Naive thymus-derived CD4-positive, alpha-beta T cell (primary cell): ENCODE results near the gene TPCN1. TPM values are rescaled to one million over a fixed set of nuclear protein-coding genes. Genes with fewer than 3 reads are reported as not detected.
A peak's percentile ranks its signal among the peaks of the same experiment; 100 is the strongest.

Experiments used
- ATAC-seq: fragments of 150-1000 bp; cut with Tn5 transposase; 2 replicates; pipeline ENCODE4 v1.10.0; 2021; ENCODE audit warnings: mild to moderate bottlenecking, moderate library complexity
- CTCF ChIA-PET: fragments of 350-600 bp; sonication (Branson Sonifier 250); formaldehyde crosslinking; loops from one replicate; lab custom pipeline; 2021; ENCODE audit warnings: antibody characterized with exemption; lab: Charles Lee
- POLR2A ChIA-PET: fragments of 350-600 bp; sonication (Branson Sonifier 250); formaldehyde crosslinking; loops from one replicate; lab custom pipeline; 2021; ENCODE audit warnings: antibody characterized with exemption, inconsistent platforms; lab: Charles Lee
- DNase-seq, 9 donors: peaks; one replicate each; pipeline versions ENCODE4 v3.0.0 to v3.0.0-alpha.2; 2020 to 2022; ENCODE audit warnings: mixed read lengths in 1 of 9
- H3K27ac ChIP-seq: one replicate; pipeline ENCODE4 v1.7.0; 2013; ENCODE audit warnings: mild to moderate bottlenecking, low read depth, low read length, moderate library complexity
- H3K27me3 ChIP-seq, 2 donors: one replicate each; pipeline ENCODE4 v1.7.0; 2013; ENCODE audit warnings: low read length in 2 of 2, mild to moderate bottlenecking in 2 of 2, moderate library complexity in 2 of 2; ENCODE audit not compliant: control insufficient read depth in 2 of 2, insufficient read depth in 2 of 2
- H3K36me3 ChIP-seq, 3 experiments: 1 replicate in 2 of 3; 2 replicates in 1 of 3; pipeline ENCODE4 v1.7.0; 2013; ENCODE audit warnings: low read length in 3 of 3, mild to moderate bottlenecking in 3 of 3, moderate library complexity in 1 of 3; ENCODE audit not compliant: insufficient read depth in 3 of 3, control insufficient read depth in 2 of 3
- H3K4me1 ChIP-seq, 2 donors: one replicate each; pipeline ENCODE4 v1.7.0; 2013; ENCODE audit warnings: low read length in 2 of 2, mild to moderate bottlenecking in 2 of 2, moderate library complexity in 1 of 2; ENCODE audit not compliant: control insufficient read depth in 2 of 2, insufficient read depth in 2 of 2
- H3K4me3 ChIP-seq: 2 replicates; pipeline ENCODE4 v1.7.0; 2013; ENCODE audit warnings: mild to moderate bottlenecking, low read length
- H3K9me3 ChIP-seq, 3 experiments: 1 replicate in 2 of 3; 2 replicates in 1 of 3; pipeline ENCODE4 v1.7.0; 2013; ENCODE audit warnings: low read length in 3 of 3; ENCODE audit not compliant: control insufficient read depth in 2 of 3
- H3K27ac Mint-ChIP-seq, 9 donors: one replicate each; pipeline ENCODE4 v1.8.0; 2020 to 2022; ENCODE audit warnings: mixed read lengths in 9 of 9, mild to moderate bottlenecking in 8 of 9, moderate library complexity in 5 of 9, inconsistent platforms in 2 of 9
- H3K27me3 Mint-ChIP-seq, 5 donors: one replicate each; pipeline ENCODE4 v1.8.0; 2021 to 2022; ENCODE audit warnings: mixed read lengths in 5 of 5, mild to moderate bottlenecking in 1 of 5
- H3K36me3 Mint-ChIP-seq, 5 donors: one replicate each; pipeline ENCODE4 v1.8.0; 2020 to 2022; ENCODE audit warnings: mixed read lengths in 5 of 5, mild to moderate bottlenecking in 3 of 5, inconsistent platforms in 1 of 5
- H3K4me1 Mint-ChIP-seq, 7 donors: one replicate each; pipeline ENCODE4 v1.8.0; 2020 to 2022; ENCODE audit warnings: mixed read lengths in 7 of 7, mild to moderate bottlenecking in 3 of 7, inconsistent platforms in 1 of 7
- H3K4me3 Mint-ChIP-seq, 10 donors: one replicate each; pipeline ENCODE4 v1.8.0; 2020 to 2022; ENCODE audit warnings: mild to moderate bottlenecking in 10 of 10, mixed read lengths in 10 of 10, moderate library complexity in 6 of 10, inconsistent platforms in 2 of 10
- H3K9me3 Mint-ChIP-seq, 11 donors: one replicate each; pipeline ENCODE4 v1.8.0; 2020 to 2022; ENCODE audit warnings: mixed read lengths in 11 of 11, mild to moderate bottlenecking in 4 of 11, inconsistent platforms in 1 of 11, moderate library complexity in 1 of 11
- intact Hi-C, 2 donors: fragments of 100-400 bp; cut with micrococcal nuclease; formaldehyde crosslinking; loops; one replicate each; pipeline ENCODE4 v1.15.1; 2023
- polyA plus RNA-seq, 2 donors: library from polyadenylated mRNA; unstranded; fragments of 300-500 nt; fragmentation: Illumina TruSeq; gene quantifications; one replicate each; pipeline ENCODE4 v1.2.3, GENCODE V29; 2021
- total RNA-seq, 6 experiments: library from RNA in 5 of 6; stranded (reverse) in 5 of 6; gene quantifications; 1 replicate in 5 of 6; 2 replicates in 1 of 6; pipeline ENCODE4 v1.2.3 and lab custom pipeline; 2021 to 2026

The TPCN1 gene
- total and polyA plus RNA-seq, 7 experiments from 2014 or later, result 15.3 to 124 (median 97.2) TPM

DNA sequence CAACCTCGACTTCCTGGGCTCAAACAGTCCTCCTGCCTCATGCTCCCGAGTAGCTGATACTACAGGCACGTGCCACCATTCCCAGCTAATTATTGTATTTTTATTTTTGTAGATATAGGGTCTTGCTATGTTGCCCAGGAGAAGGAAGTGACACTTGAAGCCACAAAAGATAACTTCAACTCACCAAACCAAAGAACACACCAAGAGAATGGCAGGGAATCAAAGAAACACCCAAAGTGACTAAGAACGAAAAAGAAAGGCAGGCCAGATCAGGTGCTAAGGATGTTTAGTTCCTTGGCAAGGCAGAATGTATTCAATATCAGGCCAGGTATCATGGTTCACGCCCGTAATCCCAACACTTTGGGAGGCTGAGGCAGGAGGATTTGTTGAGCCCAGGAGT lies 10.1 kb upstream of the TPCN1 start:
- intact Hi-C loops, result no loop called here
- ChIA-PET CTCF (interaction anchor here (1.1 to 1.6 kb wide), 3 partner anchors 11 to 214 kb away, joined by 3 to 4 read pairs (median 3); partner anchors contain the start of gene TPCN1), POLR2A (interaction anchor here (1.1 to 5.1 kb wide), 2 partner anchors 10 to 51 kb away, joined by 3 to 32 read pairs; partner anchors contain the start of gene TPCN1)
- DNase-seq, result no peak
- H3K27ac ChIP-seq, result no peak overlapping the region
- Mint-ChIP-seq H3K4me3 (peak overlapping the region in 3 of 10 donors; percentile 17 to 62 (median 40)), H3K9me3 (peaks cover 0 to 2% (median 0%) of the 10 kb centered on the region in 11 donors), H3K36me3 (peaks cover 0 to 16% (median 0%) of the 10 kb centered on the region in 5 donors), H3K27ac (peak overlapping the region in 6 of 9 donors; percentile 22 to 84 (median 49)), H3K27me3 (no peaks in the 10 kb centered on the region), H3K4me1 (peaks cover 40 to 79% (median 64%) of the 10 kb centered on the region in 7 donors)
- H3K4me3 ChIP-seq, result no peak overlapping the region
- H3K36me3 ChIP-seq, result no peaks in the 10 kb centered on the region
- H3K27me3 ChIP-seq, result no peaks in the 10 kb centered on the region
- H3K9me3 ChIP-seq, result no peaks in the 10 kb centered on the region
- no peak for ATAC-seq
- H3K4me1 ChIP-seq, result peaks cover 38 to 45% of the 10 kb centered on the region in 2 donors

DNA sequence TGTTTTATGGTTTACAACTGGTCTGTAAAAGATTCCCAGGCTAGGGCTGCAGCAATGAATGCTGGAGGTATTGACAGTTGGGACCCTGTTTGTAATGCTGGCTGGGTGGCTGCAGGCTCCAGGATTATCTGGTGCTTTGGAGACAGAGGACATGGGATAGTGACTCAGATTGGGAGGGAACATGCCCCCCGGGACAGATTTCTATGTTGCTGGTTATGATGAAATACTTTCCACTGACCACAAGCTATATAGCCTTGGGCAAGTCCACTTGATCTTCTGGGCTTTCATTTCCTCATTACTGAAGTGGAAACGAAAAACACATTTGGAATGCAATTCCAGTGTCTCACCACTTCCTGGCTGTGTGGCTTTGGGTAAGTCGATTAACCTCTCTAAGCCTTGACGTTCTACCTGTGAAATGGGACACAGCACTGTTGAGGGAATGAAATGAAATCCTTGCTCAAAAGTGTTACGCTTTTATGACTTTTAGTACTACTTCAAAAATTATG lies 6.3 kb upstream of the TPCN1 start:
- intact Hi-C loops, result no loop called here
- H3K27me3 ChIP-seq, result no peaks in the 10 kb centered on the region
- ATAC-seq, result peak; percentile 87
- Mint-ChIP-seq H3K27ac (peak overlapping the region in 1 of 9 donors; percentile 35), H3K9me3 (no peaks in the 10 kb centered on the region), H3K4me3 (peak overlapping the region in 1 of 10 donors; percentile 41), H3K36me3 (peaks cover 0 to 17% (median 0%) of the 10 kb centered on the region in 5 donors), H3K4me1 (peaks cover 34 to 57% (median 47%) of the 10 kb centered on the region in 7 donors), H3K27me3 (no peaks in the 10 kb centered on the region)
- H3K4me3 ChIP-seq, result no peak overlapping the region
- POLR2A ChIA-PET, result interaction anchor here (1.0 kb wide), 1 partner anchor 15 kb away, joined by 3 read pairs; no protein-coding TSS in a partner anchor
- peaks cover 11 to 28% of the 10 kb centered on the region in 2 donors for H3K4me1 ChIP-seq
- H3K36me3 ChIP-seq, result no peaks in the 10 kb centered on the region
- no peak for DNase-seq
- CTCF ChIA-PET, result no interaction called here
- no peaks in the 10 kb centered on the region for H3K9me3 ChIP-seq
- no peak overlapping the region for H3K27ac ChIP-seq

DNA sequence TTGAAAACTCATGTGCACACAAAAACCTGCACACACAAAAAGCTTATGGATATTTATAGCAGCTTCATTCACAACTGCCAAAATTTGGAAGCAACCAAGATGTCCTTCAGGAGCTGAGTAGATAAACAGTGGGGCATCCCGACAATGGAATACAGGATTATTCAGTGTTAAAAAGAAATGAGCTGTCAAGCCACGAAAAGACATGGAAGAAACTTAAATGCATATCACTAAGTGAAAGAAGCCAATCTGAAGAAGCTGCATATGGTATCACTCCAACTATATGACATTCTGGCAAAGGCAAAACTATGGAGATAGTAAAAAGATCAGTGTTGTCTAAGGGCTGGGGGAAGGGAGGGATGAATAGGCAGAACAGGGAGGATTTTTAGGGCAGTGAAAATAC lies 5.2 kb upstream of the TPCN1 start:
- POLR2A ChIA-PET, result interaction anchor here (0.6 kb wide), 2 partner anchors 82 to 102 kb away, joined by 3 read pairs; no protein-coding TSS in a partner anchor

DNA sequence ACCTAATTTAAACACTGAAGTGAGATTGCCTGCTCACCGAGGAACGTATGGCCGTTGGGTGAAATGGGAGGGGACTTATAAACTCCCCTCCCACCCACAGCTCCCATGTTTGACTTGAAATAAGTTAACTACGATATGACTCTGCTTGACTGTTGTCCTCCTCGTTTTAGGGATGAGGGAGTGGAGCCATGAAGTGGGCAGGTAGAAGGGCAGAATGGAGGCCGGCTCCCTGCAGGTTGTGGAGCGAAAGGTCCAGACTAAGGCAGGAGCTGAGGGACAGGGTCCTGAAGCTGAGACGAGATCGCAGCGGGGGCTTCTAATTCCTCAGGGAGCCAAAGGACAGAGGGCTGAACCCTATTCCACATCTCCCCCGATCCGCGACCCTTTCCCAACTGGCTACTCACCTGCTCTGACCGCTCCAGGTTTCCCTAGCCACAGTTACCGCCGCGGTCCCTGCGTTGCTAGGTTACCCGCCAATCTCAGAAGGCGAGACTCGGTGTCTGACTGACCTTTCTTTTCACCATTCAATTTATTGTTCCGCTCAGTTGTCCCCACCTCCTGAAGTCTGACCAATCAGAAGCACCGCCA lies 577 bp upstream of the TPCN1 start:
- Mint-ChIP-seq H3K4me1 (peaks cover 29 to 56% (median 52%) of the 10 kb centered on the region in 7 donors), H3K36me3 (peaks cover 0 to 3% (median 0%) of the 10 kb centered on the region in 5 donors), H3K27me3 (no peaks in the 10 kb centered on the region), H3K9me3 (no peaks in the 10 kb centered on the region), H3K4me3 (peak overlapping the region; percentile 79 to 99 (median 92)), H3K27ac (peak overlapping the region; percentile 81 to 97 (median 87))
- Histone ChIP-seq H3K4me3 (peak overlapping the region; percentile 55), H3K4me1 (peaks cover 17 to 32% of the 10 kb centered on the region in 2 donors), H3K27me3 (no peaks in the 10 kb centered on the region), H3K27ac (peak overlapping the region; percentile 61), H3K36me3 (peaks cover 0 to 3% (median 0%) of the 10 kb centered on the region in 3 experiments), H3K9me3 (no peaks in the 10 kb centered on the region)
- CTCF ChIA-PET, result no interaction called here
- POLR2A ChIA-PET, result interaction anchor here (0.9 to 5.6 kb wide), 9 partner anchors 9 to 242 kb away, joined by 3 to 51 read pairs (median 6); partner anchors contain the start of genes DDX54, OAS2 and RITA1
- DNase-seq (peak in 1 of 9 donors; percentile 6), ATAC-seq (no peak)
- intact Hi-C loops, result loop anchor here (1.0 to 10.0 kb wide), 13 partner anchors 12 to 1208 kb away; partner anchors contain the start of genes DDX54 (in 2 of the 2), PLBD2 (in 2 of the 2), RITA1 (in 2 of the 2) and SLC8B1 (in 2 of the 2)

More for the DNA sequence above, 5.2 kb upstream of the TPCN1 start:
- DNase-seq, result no peak
- Mint-ChIP-seq H3K27me3 (no peaks in the 10 kb centered on the region), H3K4me3 (peak overlapping the region in 1 of 10 donors; percentile 21), H3K27ac (peak overlapping the region in 1 of 9 donors; percentile 65), H3K9me3 (no peaks in the 10 kb centered on the region), H3K36me3 (peaks cover 0 to 13% (median 0%) of the 10 kb centered on the region in 5 donors), H3K4me1 (peaks cover 28 to 54% (median 44%) of the 10 kb centered on the region in 7 donors)
- Histone ChIP-seq H3K4me3 (no peak overlapping the region), H3K9me3 (no peaks in the 10 kb centered on the region), H3K4me1 (peaks cover 5 to 21% of the 10 kb centered on the region in 2 donors), H3K27ac (no peak overlapping the region), H3K36me3 (no peaks in the 10 kb centered on the region), H3K27me3 (no peaks in the 10 kb centered on the region)
- intact Hi-C loops, result no loop called here
- no peak for ATAC-seq
- CTCF ChIA-PET, result no interaction called here

DNA sequence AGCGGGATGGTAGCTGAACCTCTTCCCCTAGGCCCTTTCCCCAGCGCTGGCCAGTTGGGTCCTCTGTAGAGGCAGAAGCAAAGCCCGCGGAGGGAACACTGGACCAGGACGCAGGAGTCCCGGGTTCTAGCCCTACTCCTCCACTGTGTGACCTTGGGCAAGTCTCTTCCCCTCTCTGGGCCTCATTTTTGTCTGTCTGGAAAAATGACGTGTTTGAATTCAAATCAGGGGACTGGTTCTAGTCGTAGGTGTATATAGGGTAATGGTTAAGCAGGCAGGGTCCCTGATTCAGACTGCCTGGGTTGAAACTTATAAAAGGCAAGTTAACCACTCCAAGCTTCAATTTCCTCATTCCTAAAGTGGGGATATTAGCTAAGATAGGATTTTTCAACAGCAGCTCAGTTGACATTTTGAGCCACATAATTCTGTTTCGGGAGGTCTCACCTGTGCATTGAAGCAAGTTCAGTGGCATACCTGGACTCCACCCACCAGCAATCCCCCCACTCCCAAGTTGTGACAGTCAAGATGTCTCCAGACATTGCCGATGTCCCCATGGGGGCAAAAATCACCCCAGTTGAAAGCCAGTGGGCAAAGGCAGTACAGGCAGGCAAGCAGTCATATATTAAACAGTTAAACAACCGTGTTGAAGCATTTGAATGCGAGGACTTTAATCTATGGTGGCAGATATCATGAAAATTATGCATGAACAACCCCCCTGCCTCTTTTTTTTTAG lies 899 bp downstream of the TPCN1 start:
- Histone ChIP-seq H3K27me3 (no peaks in the 10 kb centered on the region), H3K9me3 (no peaks in the 10 kb centered on the region), H3K4me1 (peaks cover 17 to 32% of the 10 kb centered on the region in 2 donors), H3K27ac (peak overlapping the region; percentile 83), H3K4me3 (peak overlapping the region; percentile 70), H3K36me3 (peaks cover 0 to 9% (median 0%) of the 10 kb centered on the region in 3 experiments)
- Mint-ChIP-seq H3K4me1 (peaks cover 21 to 41% (median 41%) of the 10 kb centered on the region in 7 donors), H3K27me3 (no peaks in the 10 kb centered on the region), H3K27ac (peak overlapping the region; percentile 81 to 97 (median 92)), H3K4me3 (peak overlapping the region; percentile 79 to 99 (median 92)), H3K36me3 (peaks cover 0 to 5% (median 0%) of the 10 kb centered on the region in 5 donors), H3K9me3 (no peaks in the 10 kb centered on the region)
- ChIA-PET CTCF (interaction anchor here (0.6 to 2.8 kb wide), 5 partner anchors 10 to 116 kb away, joined by 3 to 17 read pairs (median 4); no protein-coding TSS in a partner anchor), POLR2A (interaction anchor here (0.6 to 5.6 kb wide), 13 partner anchors 10 to 244 kb away, joined by 3 to 51 read pairs (median 5); partner anchors contain the start of genes DDX54, OAS2, PLBD2 and RITA1)
- DNase-seq, result peak in 4 of 9 donors; percentile 9 to 49 (median 26)
- intact Hi-C loops, result loop anchor here (1.0 to 10.0 kb wide), 13 partner anchors 11 to 1210 kb away; partner anchors contain the start of genes DDX54 (in 2 of the 2), PLBD2 (in 2 of the 2), RITA1 (in 2 of the 2) and SLC8B1 (in 2 of the 2)
- ATAC-seq, result no peak
